Pulmonary artery endothelial cell (primary cell): Measurements from ENCODE around the gene BEND5. TPM values are rescaled to one million over a fixed set of nuclear protein-coding genes. Genes with fewer than 3 reads are reported as not detected.

ENCODE experiments used
- DNase-seq: peaks from one replicate; pipeline ENCODE4 v3.0.0-alpha.2; 2011; ENCODE audit warnings: low read depth, low spot score
- total RNA-seq: library from RNA; depleted of rRNA; stranded (reverse); fragments of >200 nt; gene quantifications from 2 replicates; pipeline ENCODE4 v1.2.3, GENCODE V29; 2014

The BEND5 gene
- total RNA-seq, 1 donor from 2014 or later = not detected

GRCh38 chr1:48725341-48726046, 51.2 kb downstream of the BEND5 start:
- DNase-seq = no peak

DNA sequence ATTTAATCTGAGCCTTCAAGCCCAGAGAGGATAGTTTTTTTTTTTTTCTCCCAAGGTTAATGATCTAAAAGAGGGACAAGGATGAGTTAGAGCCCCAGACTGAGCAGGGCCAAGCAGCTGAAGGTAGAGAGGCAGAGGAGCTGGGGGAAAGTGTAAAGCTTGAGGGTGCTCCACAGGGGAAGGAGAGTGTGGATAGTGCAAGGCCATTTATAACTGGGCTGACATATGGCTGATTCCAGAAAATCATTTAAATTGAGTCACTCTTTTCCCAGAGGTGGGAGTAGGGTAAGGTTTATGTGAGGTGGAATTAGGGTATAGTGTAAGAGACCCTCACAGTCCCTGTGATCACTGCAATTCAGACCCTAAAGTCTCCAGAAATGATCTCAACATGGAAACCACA, 55.8 kb downstream of the BEND5 start:
- no peak for DNase-seq

GRCh38 chr1:48718705-48719104, 58.0 kb downstream of the BEND5 start:
- DNase-seq = no peak

DNA sequence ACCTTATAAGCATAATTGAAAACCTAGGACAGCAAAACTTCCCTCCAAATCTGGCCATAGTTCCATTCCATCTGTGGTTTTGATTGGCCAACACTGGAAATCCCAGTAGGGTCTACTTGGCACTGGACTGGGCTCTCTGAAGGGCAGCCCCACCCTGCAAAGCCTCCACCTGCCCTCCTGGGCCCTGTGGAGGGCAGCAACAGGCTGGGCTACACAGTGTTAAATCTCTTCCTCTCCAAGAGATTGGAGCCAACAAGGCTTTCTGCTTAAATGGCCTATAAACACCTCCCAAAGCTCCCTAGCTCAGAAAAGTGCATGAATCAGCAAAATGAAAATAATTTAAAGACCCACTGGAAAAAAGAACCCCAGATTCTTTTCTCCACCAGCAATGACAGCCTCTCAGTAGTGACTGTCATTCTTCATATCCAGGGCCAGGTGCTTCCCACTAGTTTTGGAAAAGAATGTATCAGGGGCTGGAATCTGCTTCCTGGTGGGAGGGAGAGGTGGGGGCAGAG, 58.5 kb downstream of the BEND5 start:
- DNase-seq = no peak

DNA sequence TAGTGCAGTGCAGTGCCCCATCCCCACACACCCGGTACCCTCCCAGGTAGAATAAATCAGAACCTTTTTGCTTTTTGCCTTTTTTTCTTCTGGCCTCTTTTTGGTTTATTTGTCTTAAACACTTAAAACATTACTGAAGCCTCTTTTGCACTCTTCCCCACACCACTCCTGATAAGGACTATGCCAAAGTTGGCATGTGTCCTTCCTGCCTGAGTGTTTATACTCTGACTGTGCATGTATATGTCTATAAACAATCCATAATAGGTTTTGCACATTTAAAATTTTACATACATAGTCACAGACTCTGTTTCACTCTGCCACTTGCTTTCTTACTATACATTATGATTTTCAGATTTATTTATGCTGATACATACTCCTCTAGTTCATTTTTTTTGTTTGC, 59.6 kb downstream of the BEND5 start:
- DNase-seq = no peak

DNA sequence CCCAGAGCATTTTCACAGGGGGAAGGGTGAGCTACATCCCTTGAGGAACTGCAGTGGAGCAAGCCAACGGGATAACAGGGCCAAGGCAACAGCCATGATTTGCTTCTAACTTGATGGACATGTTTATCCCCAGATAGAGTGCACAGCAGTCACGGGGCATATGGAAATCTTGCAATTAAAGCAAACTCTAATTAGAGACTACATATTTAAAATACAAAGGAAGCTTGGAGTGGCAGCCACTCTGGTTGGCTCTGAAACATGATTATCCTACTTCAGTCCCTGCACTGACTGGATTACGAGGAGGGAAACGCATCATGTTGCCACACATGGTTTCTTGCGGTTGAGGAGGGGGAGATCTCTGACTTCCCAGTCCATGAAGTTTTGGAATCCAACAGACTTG, 60.8 kb downstream of the BEND5 start:
- no peak for DNase-seq

GRCh38 chr1:48710915-48711314, 65.8 kb downstream of the BEND5 start:
- no peak for DNase-seq

- no peak for DNase-seq
Measured at GRCh38 chr1:48710318-48710717, 66.4 kb downstream of the BEND5 start.

GRCh38 chr1:48704736-48705135, 72.0 kb downstream of the BEND5 start:
- DNase-seq = no peak

DNA sequence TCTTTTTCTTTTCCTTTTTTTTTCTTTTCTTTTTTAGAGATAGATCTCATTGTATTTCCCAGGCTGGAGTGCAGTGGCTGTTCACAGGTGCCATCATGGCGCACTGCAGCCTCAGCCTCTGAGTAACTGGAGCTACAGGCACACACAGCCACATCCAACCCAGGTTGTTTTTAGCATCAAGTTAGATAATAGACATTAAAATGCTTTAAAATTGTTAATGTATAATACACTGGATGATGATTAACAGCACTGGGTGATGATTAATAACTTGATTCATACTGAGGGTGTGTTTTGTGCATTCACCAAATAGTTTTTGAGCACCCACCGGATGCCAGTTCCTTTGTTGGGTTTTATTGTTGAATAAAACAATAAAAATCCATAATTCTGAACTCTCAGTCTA, 75.2 kb downstream of the BEND5 start:
- no peak for DNase-seq

DNA sequence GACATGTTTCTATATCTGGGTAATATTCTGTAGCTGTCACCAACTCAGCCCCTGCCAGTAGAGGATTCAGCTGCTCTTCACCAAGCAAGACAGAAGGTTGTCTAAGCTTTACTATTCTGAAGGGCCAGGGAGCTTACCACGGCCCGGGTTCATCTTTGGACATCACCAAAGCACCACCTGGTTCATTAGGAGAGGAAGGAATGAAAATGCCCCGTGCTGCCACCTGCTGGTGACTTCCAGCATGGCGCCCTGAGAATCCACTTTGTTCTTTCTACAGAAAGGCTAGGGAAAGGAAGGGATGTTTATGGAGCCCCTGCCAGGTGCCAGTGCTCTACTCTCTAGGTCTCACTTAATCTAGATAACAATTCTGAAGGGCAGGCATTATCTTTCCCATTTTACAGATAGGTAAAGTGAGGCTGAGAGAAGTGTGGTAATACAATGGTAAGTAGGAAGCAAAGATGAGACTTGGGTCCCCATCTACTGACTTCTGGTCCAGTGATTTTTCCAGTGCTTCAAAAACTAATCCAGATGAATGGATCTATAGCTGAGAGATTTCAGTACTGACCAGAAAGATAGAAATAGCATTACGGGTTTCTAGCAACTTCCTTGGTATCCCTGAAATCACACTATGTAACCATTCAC, 79.5 kb downstream of the BEND5 start:
- no peak for DNase-seq

- no peak for DNase-seq
Measured at GRCh38 chr1:48695161-48695560, 81.5 kb downstream of the BEND5 start.

GRCh38 chr1:48693674-48694320, 82.9 kb downstream of the BEND5 start:
- no peak for DNase-seq

GRCh38 chr1:48693180-48693579, 83.5 kb downstream of the BEND5 start:
- DNase-seq = no peak

DNA sequence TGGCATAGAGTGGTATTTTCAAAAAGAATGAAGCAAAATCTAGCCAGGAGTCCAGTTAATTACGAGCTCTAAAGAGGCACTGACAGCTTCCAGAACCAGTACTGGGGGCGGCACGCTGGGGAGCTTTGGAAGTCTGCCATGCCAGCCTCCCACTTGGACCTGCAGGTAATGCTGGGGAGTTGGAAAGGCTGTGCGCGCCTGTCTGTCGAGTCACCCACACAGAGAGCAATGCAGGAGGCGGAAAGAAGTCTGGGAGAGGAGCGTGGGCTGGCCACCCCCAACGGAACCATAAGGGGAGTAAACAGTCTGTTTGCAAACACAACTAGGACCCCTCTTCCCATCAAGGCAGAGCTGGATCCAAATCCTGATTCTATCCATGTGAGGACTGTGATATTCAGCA, 84.5 kb downstream of the BEND5 start:
- no peak for DNase-seq

DNA sequence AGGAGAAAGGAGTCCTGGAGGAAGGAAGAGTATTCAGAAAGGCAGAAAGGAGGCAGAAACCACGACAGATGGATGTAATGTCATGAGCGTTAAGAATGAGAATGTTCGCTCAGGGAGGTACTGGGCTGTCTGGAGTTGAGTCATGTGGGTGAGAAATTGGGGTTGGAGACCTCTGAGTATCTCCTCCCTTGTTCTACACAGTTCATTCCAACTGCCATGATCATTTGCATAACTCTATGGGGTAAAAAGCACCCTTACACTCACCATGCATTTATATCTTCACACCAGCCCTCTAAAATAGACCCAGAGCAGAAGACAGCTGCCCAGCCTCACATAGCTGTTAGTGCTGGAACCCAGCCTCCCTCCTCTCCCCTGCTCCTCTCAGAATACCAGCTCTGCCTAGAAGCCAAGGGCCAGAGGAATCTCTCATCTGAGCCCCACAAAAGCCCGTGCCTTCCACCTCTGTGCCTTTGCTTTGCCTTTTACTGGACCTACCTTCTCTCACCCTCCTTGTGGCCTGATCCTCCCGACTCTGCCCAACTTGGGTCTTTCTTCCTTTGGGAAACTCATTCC, 85.2 kb downstream of the BEND5 start:
- no peak for DNase-seq

DNA sequence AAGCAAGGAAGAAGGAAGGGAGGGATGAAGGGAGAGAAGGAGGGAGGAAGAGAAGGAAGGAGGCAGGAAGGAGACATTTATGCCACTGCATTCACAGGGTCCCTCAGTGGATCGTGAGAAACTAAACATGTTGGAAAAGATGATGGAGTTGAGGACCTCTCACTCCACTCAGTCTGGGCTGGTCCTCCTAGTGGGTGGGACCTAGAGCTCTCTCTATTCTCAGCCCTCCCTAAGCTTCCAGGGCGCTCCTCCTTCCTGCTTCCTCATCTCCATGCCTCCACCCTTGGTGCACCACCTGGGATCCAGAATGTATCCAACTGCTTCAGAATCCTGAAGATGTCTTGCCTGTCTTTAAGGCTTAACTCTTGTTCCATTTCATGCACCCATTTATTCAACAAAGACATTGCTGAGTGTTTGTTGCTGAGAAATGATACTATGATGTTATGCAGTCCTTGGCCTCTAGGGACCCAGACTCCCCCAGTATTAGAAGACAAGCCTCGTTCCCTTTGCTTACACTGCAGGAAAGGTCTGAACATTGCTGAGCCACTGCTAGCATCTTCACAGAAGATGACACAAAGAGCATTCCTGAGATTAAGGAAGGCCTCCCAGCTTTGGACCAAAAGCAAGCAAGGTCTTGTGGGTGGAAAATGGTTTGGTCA, 88.5 kb downstream of the BEND5 start:
- DNase-seq = no peak

GRCh38 chr1:48687282-48688045, 89.2 kb downstream of the BEND5 start:
- no peak for DNase-seq

DNA sequence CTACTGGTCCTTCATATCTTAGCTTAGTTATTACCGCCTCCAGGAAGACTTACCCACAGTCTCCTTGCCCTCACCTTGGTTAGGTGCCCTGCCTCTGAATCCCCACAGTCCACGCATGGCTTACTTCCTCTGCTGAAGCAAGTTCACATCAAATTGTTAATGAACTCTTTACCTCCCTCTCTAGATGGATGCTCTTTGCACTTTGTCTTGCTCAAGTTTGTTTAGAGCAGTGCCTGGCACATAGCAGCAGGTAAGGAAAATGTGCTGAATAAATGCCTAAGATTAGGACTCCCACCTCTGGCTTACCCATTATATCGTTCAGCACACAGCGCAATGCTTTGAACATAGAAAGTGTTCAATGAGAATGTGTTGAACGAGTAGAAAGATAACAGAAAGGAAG, 90.5 kb downstream of the BEND5 start:
- no peak for DNase-seq

DNA sequence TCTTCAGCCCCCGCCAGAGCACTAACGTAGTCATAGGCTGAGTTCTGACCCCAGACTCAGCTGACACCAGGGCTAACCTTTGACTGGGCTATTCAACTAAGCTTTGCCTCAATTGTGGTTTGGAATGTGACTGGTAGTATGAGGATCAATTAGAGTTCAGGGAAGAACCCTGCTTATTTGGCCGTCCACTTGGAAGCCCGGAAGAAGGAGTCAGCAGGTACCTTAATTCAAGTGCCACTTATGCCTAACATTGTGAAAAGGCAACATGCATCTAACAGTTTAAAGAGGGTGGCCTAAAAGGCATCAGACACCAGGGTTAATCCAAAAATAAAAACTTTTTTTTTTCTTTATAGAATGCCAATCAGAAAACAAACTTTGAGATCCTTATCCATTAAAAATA, 92.3 kb downstream of the BEND5 start:
- DNase-seq = no peak

DNA sequence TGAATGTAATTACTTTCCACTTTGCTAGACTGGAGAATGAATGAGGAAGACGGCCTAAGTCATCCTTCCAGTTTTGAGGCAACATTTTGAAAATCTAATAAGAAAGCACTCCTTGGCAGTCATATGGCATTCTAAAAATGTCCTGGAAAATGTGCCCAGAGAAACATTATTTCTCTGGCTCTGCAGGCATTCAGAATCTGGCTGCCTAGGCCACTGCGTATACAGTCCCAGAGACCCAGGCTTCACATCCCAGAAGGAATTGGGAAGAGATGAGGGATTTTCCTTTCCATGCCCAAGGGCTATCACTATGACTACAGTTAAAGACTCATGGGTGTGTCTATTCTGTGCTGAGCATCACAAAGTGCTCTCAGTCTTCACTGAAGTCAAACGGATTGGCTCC, 92.9 kb downstream of the BEND5 start:
- no peak for DNase-seq
